GM04504 (cell line): ENCODE measurements around the gene NCBP3.
"Not testable (repeated sequence)": the region's sequence is repeated elsewhere in the genome, so short reads cannot be mapped to it uniquely, and the experiment has no call there.

Source experiments
- DNase-seq: peaks from one replicate; pipeline ENCODE4 v3.0.0-alpha.2; 2012; ENCODE audit warnings: low read depth

The NCBP3 gene

DNA sequence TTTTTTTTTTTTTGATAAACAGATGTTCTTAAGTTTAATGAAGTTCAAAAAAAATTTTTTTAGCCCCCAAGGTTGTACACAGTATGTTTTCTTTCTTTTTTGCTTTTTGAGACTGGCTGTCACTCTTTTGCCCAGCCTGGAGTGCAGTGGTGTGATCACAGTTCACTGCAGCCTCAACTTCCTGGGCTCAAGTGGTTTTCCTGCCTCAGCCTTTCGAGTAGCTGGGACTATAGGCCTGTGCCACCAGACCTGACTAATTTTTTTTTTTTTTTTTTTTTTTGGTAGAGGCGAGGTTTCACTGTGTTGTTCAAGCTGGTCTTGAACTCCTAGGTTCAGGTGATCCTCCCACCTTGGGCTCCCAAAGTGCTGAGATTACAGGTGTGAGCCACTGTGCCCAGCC lies 57.8 kb downstream of the NCBP3 start:
- DNase-seq, result no peak

DNA sequence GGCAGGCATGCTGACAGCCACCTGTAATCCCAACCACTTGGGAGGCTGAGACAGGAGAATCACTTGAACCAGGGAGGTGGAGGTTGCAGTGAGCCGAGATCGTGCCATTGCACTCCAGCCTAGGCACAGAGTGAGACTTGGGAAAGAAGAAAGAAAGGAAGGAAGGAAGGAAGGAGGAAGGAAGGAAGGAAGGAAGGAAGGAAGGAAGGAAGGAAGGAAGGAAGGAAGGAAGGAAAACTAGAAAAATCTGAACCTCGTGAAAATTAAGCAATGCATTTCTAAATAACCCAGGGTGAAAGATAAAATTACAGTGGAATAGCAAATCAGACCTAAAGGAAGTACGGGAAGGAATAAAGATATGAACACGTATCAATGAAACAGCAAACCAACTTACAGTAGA lies 60.7 kb downstream of the NCBP3 start:
- DNase-seq, result not testable (repeated sequence)

DNA sequence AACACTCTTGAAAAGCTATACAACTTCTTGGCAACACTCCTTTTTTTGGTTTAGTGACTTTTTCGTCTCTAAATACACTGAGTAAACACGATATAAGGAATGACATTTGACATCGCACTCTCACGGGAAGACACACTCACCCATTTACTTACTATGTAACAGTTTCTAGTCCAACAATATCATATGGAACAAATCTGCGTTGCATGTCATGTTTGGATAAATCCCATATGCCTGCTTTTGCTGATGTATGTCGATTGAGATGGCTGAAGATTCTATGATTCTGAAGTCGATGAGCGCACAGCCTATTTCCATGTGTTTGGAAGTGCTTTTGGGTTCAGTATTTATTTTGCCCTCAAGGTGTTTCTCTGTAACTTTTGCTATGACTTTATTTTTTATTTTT lies 63.3 kb downstream of the NCBP3 start:
- no peak for DNase-seq

DNA sequence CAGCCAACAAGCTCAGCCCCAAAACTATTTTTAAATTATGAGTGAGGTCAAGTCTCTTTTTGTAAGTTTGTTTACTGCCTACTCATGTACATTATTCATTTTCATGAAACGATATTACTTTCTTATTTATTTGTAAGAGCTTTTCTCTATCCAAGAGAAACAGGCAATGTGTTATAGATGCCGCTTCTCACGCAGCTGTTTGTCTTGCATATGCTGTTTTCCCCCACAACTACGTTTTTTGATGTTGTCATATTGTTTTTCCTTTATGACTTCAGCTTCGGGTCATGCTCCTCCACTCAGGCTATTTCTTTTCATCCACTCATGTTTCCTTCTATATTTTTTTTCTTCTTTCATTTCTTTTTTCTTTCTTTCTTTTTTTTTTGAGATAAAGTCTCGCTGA lies 65.1 kb downstream of the NCBP3 start:
- no peak for DNase-seq

DNA sequence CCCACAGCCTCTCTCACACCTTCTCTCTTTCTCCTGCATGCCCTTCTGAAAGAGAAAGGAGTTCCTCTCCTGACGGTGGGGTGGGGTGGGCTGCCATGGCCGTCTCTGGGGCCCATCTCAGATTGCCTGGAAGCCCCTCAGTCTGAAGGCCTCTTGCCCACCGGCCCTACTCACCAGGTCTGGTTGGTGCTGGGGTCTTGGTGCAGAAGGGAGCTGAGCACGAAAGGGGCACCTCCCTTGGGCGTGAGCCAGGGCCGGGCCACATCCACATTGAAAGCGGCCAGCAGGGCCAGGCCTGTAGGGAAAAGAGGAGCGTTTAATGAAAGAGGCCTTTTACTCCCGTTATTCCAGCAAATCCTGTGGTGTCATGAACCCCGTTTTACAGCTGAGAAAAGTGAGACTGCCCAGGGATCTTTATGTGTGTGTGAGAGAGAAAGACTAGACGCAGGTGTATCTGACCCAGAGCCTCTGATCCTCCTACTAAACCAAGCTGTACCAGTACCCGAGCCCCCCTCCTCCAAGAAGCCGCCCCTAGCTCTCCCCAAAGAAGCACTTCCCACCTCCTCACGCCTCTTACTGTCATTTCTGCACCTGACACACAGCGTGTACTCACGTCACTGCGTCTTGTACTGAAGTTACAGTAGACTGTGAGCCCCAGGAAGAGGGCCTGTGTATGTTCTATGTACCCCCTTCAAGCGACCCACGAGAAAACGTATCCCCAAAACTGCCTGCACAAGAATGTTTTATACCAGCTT lies 68.5 kb downstream of the NCBP3 start:
- DNase-seq, result no peak

DNA sequence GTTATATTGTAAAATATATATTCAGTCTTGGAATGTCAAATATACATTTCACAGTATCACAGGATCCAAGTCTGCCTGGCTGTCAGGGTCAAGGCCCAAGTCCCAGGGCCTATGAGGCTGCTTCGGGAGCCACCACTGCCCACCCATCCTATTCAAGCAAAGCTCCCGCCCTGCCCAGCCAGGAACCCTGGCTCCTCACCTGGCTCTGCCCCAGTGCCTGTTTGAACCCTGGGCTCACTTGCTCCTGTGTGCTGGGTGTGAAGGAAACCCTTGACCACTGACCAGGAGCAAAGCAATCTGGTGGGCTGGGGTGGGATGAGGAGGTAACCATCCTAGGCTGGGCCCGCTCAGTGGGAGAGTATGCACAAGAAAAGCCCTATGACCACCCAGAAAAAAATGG lies 72.1 kb downstream of the NCBP3 start:
- DNase-seq, result no peak

DNA sequence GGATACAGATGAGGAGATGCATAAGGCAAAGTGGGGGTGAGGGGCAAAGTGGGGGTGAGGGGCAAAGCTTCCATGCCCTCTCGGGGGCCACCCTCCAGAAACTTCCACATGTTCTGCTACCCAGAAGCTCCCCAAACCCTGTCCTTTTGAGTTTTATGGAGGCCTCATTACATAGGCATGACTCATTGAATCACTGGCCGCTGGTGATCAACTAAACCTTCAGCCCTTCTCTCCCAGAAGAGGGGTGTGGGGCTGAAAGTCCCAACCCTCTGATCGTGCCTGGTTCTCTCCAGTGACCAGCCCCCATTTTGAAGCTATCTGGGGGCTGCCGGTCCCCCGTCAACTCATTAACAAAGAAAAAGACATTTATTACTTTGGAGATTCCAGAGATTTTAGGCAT lies 72.5 kb downstream of the NCBP3 start:
- peak; percentile 28 for DNase-seq

DNA sequence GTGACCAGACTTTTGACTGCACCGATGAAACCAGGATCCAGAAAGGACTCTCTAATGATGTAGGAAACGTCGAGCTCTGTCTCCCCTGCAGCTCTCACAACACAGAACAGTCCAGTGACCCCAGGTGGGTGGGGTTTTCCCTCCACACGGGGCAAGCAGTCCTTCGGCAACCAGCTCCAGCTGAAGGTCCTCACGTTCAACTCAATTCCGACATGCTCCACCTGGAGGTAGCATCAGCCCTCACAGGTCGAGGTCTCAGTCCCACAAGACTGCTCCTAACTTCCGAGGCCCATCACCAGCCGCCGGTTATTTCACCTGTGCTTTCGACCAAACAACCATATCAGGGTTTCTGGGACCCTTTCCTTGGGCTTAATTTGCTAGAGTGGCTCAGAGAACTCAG lies 73.3 kb downstream of the NCBP3 start:
- DNase-seq, result no peak

DNA sequence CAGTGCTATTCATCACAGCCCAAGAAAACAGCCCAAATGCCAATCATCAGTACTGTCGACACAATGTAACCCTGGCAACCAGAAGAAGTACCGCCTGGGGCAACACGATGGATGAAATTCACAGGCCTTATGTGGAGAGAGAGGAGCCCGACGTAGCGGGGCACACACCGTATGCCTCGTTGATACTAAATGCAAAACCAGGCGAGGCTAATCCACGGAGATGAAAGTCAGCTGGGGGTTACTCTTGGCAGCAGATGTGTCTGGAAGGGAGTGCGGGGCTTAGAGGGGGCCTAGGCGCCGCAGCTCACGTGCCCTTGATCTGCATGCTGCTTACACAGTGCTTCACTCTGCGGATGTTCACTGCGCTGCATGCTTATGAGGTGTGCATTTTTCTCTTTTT lies 74.9 kb downstream of the NCBP3 start:
- no peak for DNase-seq

DNA sequence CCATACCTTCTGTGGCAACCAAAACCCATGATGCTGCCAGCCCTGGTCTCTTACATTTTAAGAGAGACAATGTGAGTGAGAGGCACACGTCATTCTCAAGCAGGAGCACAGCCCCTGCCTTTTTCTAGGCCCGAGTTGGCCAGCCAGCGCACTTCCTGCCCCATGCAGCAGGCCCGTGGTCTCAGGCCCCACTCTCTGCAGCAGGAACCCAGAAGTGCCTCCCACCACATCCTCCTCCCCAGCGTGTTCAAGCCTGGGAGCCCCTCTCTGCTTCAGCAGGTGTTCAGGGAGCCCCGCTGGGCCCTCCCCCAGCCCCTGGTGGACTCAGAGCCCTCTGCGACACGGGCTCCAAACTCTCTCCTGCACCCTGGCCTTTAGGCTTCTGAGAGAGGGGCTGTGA lies 75.6 kb downstream of the NCBP3 start:
- DNase-seq, result no peak

DNA sequence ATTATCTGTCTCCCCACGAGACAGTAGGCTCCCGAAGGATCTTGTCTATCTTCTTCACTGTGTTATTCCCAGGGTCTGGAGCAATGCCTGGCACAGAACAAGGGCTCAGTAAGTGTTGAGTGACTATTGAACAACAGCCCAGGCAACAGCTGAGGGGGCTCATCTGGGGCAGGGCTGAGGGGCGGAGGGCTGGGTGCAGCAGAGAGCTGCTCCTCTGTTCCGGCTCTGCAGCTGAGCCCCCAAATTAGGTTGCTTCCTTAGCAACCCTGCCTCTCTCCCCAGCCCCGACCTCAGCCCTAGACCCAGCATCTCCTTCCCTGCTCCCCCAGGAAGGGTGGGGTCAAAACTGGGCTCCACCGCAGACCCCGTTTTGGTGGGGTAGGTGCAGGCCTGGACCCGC lies 77.3 kb downstream of the NCBP3 start:
- DNase-seq, result no peak

DNA sequence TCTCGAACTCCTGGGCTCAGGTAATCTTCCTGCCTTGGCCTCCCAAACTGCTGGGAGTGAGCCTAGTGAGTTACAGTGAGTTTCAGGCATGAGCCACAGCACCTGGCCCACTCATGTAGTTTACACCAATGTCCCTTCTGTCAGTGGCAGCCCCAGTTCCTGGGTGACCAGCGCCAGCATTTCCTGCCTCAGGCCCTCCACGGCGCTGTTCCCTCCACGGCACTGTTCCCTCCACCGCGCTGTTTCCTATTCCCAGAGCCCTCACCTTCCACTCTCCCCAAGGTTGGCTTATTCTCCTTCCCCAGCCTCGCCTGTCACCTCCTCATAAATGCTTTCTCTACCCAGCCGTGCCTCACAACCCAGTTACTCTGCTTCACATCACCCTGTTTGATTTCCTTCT lies 77.7 kb downstream of the NCBP3 start:
- no peak for DNase-seq

DNA sequence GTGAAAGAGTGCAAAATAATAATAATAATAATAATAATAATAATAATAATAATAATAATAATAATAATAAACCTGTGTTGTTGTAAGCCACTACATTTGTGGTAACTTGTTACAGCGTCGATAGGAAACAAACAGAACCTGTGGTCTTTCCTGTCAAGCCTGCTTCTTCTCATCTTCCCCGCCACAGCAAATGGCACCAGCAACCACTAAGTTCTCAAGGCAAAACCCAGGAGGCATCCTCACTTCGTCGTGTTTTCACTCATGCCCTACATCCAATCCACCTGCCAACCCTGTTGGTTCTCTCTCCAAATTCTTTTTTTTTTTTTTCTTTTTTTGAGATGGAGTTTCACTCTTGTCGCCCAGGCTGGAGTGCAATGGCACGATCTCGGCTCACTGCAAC lies 79.3 kb downstream of the NCBP3 start:
- no peak for DNase-seq

DNA sequence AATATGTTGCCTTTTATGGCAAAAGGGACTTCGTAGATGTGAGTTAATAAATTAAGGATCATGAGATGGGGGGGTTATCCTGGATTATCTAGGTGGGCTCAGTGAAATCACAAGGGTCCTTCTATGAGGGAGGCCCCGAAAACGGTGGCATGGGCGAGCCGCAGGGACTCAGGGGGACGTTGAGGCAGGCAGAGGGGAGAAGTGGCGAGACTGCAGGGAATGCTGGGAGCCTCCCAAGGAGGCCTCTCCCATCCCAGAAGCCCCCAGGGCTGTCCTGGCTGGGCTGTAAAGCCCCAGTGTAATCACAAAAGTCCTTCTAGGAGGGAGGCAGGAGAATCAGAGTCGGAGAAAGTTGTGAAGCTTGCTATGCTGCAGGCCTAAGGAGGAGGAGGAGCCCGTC lies 80.1 kb downstream of the NCBP3 start:
- DNase-seq, result no peak

DNA sequence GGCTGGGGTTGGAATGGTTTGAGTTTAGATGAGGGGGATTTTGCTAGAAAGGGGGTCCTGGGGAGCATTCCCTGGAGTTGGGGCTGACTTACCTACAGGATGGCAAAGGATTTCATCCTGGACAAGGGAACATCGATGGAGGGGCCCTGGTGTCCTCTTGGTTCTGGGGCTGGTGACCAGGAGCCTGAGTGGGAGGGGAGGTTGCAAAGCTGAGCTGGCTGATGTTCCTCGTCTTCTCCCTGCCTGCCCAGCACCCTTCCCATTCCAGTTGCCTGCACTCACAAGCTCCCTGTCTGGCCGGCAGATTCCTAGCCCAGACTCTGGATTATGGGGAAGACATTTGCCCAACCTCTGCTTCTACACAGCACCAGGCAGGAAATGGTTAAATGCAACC lies 82.3 kb downstream of the NCBP3 start:
- DNase-seq, result no peak

DNA sequence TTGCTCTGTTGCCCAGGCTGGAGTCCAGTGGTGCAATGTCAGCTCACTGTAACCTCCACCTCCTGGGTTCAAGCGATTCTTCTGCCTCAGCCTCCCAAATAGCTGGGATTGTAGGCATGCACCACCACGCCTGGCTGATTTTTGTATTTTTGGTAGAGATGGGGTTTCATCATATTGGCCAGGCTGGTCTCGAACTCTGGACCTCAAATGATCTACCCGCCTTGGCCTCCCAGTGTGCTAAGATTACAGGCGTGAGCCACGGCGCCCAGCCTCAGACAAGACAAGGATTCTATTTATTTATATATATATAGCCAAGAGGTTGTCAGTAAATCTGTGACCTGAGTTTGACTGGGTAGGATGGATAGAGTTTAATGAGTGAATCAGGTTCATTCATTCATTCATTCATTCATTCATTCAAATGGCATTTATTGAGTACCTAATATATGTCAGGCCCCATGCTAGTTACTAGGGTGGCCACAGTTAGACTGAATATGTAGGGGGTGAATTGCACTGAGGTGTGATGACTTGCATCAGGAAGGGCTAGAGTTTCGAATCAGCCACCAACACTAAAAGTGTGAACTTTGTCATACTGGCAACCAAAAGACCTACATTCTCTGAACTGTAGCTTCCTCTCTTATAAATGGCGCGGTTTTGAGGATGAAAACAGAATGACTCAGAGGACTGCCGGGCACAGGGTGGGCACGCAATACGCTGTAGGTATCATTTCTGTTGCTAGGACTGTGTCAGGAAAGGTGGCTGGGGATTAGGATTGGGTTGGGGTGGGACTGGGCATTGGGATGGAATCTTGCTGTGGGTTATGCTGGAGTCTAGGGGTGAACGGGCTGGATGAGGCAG lies 82.9 kb downstream of the NCBP3 start:
- no peak for DNase-seq

DNA sequence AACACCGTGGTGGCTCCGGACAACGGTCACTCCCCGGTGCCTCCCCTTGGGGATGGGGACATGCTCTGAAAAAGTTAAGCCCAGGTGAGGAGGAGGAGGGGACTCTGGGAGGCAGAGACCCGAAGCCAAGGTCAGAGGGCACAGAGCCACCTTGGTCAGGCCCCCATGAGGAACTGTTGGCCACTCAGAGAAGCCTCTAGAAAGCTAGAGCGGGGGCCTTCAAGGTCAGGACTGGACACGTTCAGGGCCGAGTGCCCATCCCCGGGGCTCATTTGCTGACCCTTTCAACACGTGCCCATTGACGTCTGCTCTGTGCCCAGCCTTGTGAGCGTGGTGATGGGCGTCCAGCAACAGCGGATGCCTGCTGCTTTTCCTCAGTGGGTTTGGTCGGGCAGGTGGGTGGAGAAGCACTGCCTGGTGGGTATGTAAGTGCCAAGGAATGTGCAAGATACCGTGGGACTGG lies 84.1 kb downstream of the NCBP3 start:
- no peak for DNase-seq

DNA sequence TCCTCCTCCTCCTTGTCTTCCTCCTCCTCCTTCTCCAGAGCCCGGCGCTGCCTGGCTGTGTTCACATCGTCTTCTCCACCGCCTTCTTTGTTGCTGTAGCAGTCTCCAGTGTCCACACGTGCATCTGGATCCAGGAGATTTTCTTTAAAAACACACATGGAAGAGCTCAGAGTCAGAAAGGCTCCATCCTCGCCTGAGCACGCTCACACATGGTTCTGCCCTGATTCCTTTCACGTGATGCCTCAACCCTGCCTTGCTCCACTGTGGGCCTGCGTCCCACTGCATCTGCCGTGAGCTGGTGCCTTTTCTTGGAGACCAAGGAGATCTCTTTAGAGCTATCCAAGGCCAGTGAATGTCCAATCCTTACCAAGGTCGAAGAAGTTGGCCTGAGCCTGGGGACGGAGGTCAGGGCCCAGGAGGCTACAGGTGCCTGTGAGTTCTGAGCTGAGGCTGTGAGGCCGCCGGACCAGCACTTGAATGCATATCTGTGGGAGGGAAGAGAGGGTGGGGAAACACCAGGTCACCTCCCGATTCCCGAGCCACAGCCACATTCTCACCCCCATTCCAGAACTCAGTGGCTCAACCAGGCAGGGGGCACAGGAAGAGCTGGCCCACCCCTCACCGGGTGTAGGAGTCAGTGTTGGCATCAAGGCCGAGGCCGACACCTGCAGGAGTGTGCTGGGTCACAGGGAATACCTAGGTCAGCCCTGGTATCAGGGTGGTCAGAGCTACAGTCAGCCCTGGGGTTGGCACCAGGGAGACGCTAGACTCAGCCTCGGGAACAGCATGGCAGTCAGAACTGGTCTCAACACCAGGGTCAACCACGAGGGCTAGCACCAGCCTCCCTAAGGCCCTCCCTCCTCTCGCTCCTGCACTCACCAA lies 84.8 kb downstream of the NCBP3 start:
- DNase-seq, result no peak

DNA sequence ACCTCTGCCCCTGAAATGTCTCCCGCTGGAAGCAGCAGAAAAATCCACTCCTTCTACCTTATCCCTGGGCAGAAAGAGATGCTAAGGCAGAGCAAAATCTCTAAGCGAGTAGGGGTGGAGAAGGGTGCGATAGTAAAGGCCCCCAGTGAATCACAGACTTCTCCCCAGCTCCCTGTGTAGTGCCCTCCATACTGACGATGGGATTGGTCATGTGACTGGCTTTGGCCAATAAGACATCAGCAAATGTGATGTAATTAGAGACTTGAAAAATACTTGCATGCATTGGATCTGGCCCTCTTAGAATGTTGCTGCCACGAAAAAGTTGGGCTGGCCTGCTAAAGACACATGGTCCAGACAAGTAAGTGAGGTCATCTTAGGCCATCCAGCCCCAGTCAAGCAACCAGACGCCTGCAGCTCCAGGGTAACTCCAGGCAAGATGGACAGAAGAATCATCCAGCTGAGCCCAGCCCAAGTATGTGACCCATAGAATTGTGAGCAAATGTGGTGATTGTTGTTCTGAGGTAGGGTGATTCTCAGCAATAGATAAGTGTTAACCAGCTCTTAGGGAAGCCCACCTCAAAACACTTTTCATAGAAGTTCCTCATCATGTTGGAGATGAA lies 86.3 kb downstream of the NCBP3 start:
- DNase-seq, result no peak

DNA sequence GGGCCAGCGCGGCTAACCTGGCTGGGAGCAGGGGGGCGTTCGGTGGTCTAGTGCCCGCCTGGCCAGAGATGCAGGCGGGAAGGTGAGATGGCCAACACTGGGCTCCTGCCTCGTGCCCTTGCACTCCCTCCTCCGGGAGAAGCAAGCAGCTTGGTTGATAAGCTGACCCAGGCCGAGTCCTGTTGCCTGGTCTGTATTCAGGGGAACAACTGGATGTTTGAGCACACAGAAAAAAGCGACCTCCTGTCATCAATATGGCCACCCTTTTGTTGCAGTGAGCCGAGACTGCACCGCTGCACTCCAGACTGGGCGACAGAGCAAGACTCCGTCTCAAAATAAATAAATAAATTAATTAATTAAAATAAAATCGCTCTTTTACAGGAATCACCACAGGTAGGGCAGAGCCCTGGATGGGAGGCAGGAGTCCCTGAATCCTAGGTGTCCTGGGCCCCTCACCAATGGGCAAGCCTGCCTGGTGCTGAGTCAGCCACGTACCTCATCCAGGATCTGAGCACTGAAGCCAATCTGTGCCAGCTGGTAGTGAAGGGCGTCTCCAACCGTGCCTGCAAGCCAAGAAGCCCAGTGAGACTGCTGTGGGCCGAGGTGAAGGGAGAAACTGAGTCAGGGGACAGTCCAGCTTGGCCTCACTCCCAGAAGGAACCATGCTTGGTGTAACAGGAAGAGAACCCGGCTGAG lies 90.6 kb downstream of the NCBP3 start:
- DNase-seq, result no peak
